Activated gamma-delta T cell treated with Interleukin-2 at 50 U/mL for 16 hours (primary cell): ENCODE measurements around the gene LRMDA.

Experiments used
- DNase-seq: peaks from one replicate; pipeline ENCODE4 v3.0.0-alpha.2; 2020

The LRMDA gene

DNA sequence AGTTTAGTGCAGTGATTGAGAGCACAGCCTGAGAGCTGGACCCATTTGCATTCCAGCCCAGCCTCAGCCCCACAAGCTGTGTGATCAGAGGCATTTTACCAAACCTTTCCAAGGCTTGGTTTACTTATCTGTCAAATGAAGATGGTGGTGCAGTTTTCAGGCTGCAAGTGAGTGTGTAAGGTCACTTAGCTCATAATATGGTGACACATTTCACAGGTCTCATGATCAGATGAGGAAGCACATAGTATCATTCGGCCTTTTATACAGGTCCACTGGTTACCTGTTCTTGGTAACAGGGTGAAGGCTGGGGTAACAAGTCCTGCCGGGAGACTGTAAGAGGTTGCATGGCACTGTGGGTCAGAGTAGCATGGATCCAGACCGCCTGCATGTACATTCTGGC, 371.7 kb downstream of the LRMDA start:
- DNase-seq, result no peak

GRCh38 chr10:75803816-75804552, 372.6 kb downstream of the LRMDA start:
- DNase-seq, result no peak

GRCh38 chr10:75806186-75806585, 374.8 kb downstream of the LRMDA start:
- DNase-seq, result no peak

DNA sequence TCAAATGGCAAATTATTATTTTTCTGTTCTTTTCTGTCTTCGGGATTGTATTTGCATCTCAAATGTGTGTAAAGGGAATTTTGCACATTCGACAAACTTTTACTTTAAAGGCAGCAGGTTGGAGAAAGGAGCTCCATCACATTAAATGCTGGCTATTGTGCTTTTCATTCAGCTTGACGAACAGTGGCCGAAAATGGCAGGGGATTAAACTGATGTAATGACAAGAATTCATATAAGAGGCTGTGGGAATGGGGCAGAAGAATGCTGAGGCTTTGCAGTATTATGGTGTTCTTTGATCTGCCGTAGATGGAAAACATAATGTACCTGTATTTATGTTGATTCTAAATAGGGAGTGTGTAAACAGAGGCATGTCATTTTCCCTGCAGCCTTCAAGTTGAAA, 376.0 kb downstream of the LRMDA start:
- no peak for DNase-seq

- DNase-seq, result no peak
Observed at GRCh38 chr10:75809003-75809402, 377.6 kb downstream of the LRMDA start.

DNA sequence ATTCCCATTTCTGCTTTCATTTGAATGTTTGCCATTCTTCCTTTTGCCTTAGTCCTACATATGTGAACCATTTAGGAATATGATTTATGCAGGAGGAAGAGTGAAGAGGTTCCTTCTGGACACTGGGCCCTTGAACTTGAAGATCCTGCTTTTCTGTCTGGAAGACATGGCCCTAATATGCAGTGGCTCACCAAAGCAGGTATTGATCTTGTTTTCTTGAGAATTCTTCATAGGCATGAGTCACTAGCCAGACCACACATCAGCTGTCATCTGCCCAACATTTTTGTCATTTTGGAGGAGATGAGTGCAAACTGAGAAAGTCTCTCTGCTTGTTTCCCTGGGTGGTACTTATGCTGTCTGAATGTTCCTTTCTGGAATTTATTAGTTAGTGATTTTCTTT, 382.6 kb downstream of the LRMDA start:
- no peak for DNase-seq

DNA sequence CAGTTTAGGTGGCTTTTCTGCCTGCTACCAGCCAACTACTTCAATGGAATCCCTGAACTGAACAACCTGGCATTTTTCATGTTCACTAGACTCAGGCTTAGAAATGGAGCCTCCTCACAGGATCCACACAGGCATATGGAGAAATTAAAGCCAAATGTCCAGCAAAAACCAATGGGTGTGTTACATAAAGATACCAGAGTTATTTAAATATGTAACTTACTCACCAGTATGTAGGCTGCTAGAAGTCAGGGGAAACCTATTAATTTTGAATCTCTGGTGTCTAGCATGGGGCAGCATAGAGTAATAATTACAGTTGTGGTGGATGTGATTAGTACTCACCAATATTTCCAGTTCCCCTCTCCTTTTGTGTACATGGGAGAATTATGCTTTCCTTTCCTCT, 383.6 kb downstream of the LRMDA start:
- no peak for DNase-seq

DNA sequence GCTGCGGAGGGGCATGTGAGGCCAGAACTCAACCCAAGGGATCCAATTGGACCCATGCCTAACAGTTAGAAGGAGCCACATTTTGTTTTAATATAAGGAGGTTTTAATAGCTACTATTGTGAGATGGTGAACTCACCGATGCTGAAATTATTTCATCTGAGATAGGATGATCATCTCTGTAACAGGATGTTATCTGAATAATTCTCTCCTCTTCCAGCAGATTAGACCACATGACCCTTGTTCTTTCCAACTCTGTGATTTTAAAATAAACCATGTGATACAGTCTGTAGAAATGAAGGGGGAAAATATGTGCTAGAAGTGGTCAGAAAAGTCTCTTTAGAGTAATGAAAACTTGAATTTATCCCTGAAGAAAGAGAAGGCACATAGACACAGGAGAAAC, 385.8 kb downstream of the LRMDA start:
- no peak for DNase-seq

DNA sequence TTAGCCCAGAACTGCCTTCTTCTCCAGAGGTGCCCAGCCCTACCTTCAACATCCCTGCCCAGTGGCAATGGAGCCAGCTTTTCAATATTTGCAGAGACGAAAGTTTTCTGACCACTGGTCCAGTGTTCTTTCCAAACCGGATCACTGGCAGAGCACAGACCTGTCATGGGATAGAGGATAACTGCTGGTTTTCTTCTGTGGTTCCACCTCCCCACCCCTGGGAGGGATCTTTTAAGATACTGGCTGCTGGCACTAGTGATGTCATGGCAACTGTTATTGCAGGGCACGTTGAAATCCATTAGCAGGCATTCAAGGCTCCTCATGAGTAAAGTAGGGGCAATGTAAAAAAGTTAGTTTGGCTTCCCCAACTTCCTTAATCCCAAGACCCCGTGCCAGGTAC, 387.1 kb downstream of the LRMDA start:
- DNase-seq, result no peak

- no peak for DNase-seq
Observed at GRCh38 chr10:75825235-75825634, 393.8 kb downstream of the LRMDA start.

GRCh38 chr10:75825661-75826060, 394.2 kb downstream of the LRMDA start:
- no peak for DNase-seq

- no peak for DNase-seq
Observed at GRCh38 chr10:75826846-75827245, 395.4 kb downstream of the LRMDA start.

DNA sequence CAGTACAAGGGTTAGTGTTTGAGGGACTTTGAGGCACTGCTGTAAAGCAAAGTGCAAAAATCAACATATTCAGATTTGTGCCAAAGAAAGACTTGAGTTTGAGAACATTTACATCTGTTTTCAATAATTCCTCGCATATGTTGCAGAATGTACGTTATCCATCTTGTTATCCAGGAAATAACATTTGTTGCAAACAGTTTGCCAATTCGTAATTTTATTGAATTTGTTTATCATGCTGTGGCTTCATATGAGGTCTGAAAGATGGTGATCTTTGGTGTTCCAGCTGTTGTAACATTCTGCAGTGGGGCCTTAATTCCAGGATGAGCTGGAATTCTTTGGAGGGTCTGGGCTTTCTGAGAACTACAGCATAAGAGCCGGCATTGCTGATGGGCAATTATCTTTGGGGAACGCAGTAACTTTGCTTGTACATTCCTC, 396.2 kb downstream of the LRMDA start:
- no peak for DNase-seq

GRCh38 chr10:75828413-75828812, 397.0 kb downstream of the LRMDA start:
- DNase-seq, result no peak

- no peak for DNase-seq
Observed at GRCh38 chr10:75836064-75836463, 404.6 kb downstream of the LRMDA start.

DNA sequence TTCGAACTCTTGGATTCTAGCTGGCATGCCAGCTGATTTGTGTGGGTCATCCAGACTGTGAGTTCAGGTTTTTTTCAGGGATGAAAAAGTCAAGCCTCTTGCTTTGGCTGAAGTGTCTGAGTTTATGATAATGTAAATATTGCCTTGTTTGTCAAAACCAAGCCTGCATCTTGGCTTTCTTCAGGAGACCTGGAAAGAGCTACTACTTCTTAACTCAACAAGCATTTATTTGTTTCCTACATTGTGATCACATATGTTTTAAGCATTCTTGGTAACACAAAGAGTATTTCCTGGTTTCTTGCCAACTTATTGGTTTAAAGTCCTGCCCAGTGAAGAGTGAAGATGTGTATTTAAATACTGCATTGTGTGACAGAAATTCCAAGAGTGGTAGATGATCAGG, 407.1 kb downstream of the LRMDA start:
- DNase-seq, result no peak

- DNase-seq, result no peak
Observed at GRCh38 chr10:75839020-75839419, 407.6 kb downstream of the LRMDA start.

- DNase-seq, result no peak
Observed at GRCh38 chr10:75841266-75841665, 409.8 kb downstream of the LRMDA start.

DNA sequence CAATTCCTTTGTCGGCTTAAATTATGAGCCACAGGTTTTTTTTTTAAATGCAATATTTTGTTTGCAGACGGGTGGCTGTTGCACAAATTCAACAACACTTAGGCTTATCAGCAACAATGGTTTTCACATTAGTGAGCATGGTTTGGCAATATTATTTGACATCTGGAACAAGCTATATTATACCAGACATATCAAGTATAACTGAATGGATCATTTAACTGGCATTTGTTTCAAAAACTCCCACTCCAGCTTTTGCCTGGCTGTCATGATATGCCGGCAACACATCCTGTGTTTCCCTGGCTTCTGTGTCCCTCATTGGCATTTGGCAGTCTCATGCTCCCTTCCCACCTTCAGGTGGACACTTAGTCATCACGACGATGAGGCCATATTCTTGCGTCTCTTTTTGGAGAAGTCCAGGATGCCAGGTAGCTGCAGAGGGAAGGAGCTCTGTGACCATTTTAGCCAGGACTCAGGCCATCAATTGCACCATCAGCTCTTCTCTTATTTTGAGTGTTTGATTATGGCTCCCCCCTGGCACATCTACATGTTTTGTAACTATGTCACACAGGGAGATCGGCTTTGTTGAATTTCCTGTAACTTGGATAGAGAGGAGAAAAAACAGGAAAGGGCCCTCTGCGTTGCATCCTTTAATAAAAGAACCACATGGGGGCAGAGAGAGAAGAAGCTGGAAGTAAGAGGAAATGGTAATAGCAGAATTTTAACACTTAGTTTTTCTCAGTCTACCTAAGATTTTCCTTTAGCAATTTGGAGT, 413.9 kb downstream of the LRMDA start:
- DNase-seq, result no peak

- no peak for DNase-seq
Observed at GRCh38 chr10:75847477-75847876, 416.1 kb downstream of the LRMDA start.

GRCh38 chr10:75851580-75852345, 420.3 kb downstream of the LRMDA start:
- no peak for DNase-seq

DNA sequence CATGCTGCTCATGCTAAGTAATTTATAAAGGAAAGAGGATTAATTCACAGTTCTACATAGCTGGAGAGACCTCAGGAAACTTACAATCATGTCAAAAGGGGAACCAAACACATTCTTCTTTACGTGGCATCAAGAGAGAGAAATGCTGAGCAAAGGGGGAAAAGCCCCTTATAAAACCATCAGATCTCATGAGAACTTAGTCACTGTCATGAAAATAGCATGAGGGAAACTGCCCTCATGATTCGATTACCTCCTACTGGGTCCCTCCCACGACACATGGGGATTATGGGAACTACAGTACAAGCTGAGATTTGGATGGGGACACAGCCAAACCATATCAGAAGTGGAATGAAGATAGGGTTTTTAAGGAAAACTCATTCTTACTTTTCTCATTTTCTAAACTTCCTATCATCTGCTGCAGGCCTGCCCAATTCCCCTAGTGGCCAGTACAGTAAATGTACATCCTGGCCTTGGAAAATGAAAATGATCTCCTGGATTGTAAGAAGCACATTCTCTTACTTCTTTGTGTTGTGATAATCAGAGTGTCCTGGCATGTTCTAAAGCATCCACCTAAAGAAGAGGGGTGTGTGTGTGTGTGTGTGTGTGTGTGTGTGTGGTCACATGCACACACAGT, 421.5 kb downstream of the LRMDA start:
- DNase-seq, result no peak

DNA sequence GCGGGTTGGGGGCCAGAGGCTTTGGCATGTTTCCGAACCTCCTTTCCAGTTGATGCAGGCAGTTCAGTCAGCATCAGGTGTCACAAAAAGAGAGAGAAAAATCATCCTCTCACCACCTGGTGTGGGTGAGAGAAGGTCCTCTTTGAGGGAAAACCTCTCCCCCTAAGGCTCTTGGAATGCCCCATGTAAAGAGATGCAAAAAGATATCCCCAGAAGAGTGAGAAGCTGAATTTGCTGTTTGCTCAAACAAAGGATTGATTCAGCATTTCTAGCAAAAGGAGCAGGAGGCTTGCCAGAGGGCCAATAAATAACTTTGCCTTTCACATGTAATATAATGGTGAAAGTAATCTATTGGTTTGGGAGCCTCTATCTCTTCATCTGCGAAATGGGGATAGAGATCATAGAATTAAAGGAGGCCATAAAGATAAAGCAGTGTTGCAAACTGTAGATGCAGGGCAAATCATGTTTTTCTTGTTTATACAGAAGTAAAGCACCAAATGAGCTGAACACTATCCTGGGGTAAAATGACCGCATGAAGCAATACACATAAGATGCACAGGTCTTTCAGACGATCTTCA, 425.9 kb downstream of the LRMDA start:
- no peak for DNase-seq
